ENCODE measurements around the gene UROS. TPM values are rescaled to one million over a fixed set of nuclear protein-coding genes. Genes with fewer than 3 reads are reported as not detected.

The UROS gene
- total RNA-seq, 1 donor from 2014 or later = 64.6 TPM

DNA sequence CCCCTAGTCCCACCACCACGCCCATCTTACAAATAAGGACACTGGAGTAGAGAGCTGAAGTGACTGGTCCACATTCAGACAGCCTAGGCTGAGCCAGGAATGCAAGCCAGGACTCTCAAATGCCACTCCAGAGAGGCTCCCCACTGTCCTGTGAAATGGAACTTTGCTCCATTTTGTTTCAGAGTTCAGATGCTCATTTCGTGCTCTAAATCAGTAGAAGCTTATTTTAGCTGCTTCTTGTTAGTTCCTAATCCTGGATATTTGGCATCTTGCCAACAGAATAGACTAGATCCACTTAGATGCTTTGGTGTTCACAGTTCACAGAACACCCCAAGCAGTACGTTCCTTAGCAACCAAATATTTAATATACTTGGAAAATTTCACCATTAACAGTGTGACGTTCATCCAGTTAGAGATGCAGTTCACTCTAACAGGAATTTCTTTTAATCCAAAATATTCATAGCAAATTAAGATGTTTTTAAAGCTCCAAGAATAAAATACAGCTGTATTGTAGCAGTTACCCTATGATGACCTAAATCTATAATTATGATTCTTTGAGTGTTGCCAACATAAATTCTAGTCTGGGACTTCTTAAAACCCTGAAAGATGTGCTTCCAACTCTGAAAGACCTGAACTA lies 54.7 kb downstream of the UROS start:
- no peak for DNase-seq (ENCODE audit: low read depth)
- H3K36me3 Mint-ChIP-seq (ENCODE audit: low read depth, unreplicated experiment) = peaks cover 19% of the 10 kb centered on the region
- no peak overlapping the region for H3K4me3 Mint-ChIP-seq (ENCODE audit: unreplicated experiment)
- Histone ChIP-seq H4K20me1 (ENCODE audit: insufficient read depth, low read length) (no peaks in the 10 kb centered on the region), H3K79me2 (ENCODE audit: insufficient read depth, low read length) (no peaks in the 10 kb centered on the region), H3K36me3 (ENCODE audit: insufficient read depth, low read length) (peaks cover 19% of the 10 kb centered on the region), H3K4me3 (ENCODE audit: insufficient read depth, low read depth, low read length) (no peak overlapping the region), H3K9me3 (ENCODE audit: insufficient read depth, low read depth, low read length) (no peaks in the 10 kb centered on the region), H3K27ac (ENCODE audit: low read depth, low read length) (no peak overlapping the region), H3K9ac (ENCODE audit: low read length) (no peak overlapping the region), H2AFZ (ENCODE audit: low read depth, low read length) (no peak overlapping the region), H3K4me1 (ENCODE audit: insufficient read depth, low read length) (no peaks in the 10 kb centered on the region), H3K27me3 (ENCODE audit: insufficient read depth, low read length) (no peaks in the 10 kb centered on the region), H3K4me2 (ENCODE audit: low read length) (no peak overlapping the region)
- peaks cover 4% of the 10 kb centered on the region for H3K4me1 Mint-ChIP-seq (ENCODE audit: low read depth, unreplicated experiment)
- TF ChIP-seq, protein P1, sequence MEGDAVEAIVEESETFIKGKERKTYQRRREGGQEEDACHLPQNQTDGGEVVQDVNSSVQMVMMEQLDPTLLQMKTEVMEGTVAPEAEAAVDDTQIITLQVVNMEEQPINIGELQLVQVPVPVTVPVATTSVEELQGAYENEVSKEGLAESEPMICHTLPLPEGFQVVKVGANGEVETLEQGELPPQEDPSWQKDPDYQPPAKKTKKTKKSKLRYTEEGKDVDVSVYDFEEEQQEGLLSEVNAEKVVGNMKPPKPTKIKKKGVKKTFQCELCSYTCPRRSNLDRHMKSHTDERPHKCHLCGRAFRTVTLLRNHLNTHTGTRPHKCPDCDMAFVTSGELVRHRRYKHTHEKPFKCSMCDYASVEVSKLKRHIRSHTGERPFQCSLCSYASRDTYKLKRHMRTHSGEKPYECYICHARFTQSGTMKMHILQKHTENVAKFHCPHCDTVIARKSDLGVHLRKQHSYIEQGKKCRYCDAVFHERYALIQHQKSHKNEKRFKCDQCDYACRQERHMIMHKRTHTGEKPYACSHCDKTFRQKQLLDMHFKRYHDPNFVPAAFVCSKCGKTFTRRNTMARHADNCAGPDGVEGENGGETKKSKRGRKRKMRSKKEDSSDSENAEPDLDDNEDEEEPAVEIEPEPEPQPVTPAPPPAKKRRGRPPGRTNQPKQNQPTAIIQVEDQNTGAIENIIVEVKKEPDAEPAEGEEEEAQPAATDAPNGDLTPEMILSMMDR (IDR thresholded peaks at IDR 0.05; ENCODE audit: insufficient read depth, low read depth, low read length) = no peak
- no peak for TF ChIP-seq EZH2 (IDR thresholded peaks at IDR 0.05; ENCODE audit: insufficient read depth, low read length)
- H3K27me3 Mint-ChIP-seq (ENCODE audit: low read depth, unreplicated experiment) = no peaks in the 10 kb centered on the region
- no peaks in the 10 kb centered on the region for H3K9me3 Mint-ChIP-seq (ENCODE audit: unreplicated experiment)
- H3K27ac Mint-ChIP-seq (ENCODE audit: unreplicated experiment) = no peak overlapping the region
- no peak for FAIRE-seq

- no peak overlapping the region for H3K4me2 ChIP-seq (ENCODE audit: low read length)
- no peak for DNase-seq (ENCODE audit: low read depth)
These were observed 56.5 kb downstream of the UROS start for GRCh38 chr10:125766511-125766910.

GRCh38 chr10:125765835-125766234 lies 57.2 kb downstream of the UROS start:
- peaks cover 3% of the 10 kb centered on the region for H3K4me1 ChIP-seq (ENCODE audit: insufficient read depth, low read length)
- no peaks in the 10 kb centered on the region for H3K9me3 Mint-ChIP-seq (ENCODE audit: unreplicated experiment)
- H3K27me3 ChIP-seq (ENCODE audit: insufficient read depth, low read length) = no peaks in the 10 kb centered on the region
- H3K79me2 ChIP-seq (ENCODE audit: insufficient read depth, low read length) = no peaks in the 10 kb centered on the region
- H3K4me2 ChIP-seq (ENCODE audit: low read length) = no peak overlapping the region
- H3K27ac ChIP-seq (ENCODE audit: low read depth, low read length) = no peak overlapping the region
- FAIRE-seq (no peak), DNase-seq (ENCODE audit: low read depth) (no peak)
- H2AFZ ChIP-seq (ENCODE audit: low read depth, low read length) = no peak overlapping the region
- H3K4me3 Mint-ChIP-seq (ENCODE audit: unreplicated experiment) = no peak overlapping the region
- H3K36me3 ChIP-seq (ENCODE audit: insufficient read depth, low read length) = peaks cover 30% of the 10 kb centered on the region
- TF ChIP-seq EZH2 (IDR thresholded peaks at IDR 0.05; ENCODE audit: insufficient read depth, low read length) = no peak
- TF ChIP-seq, protein P1 (IDR thresholded peaks at IDR 0.05; ENCODE audit: insufficient read depth, low read depth, low read length) = no peak
- peaks cover 4% of the 10 kb centered on the region for H3K4me1 Mint-ChIP-seq (ENCODE audit: low read depth, unreplicated experiment)
- H3K4me3 ChIP-seq (ENCODE audit: insufficient read depth, low read depth, low read length) = no peak overlapping the region
- H3K27ac Mint-ChIP-seq (ENCODE audit: unreplicated experiment) = no peak overlapping the region
- H3K27me3 Mint-ChIP-seq (ENCODE audit: low read depth, unreplicated experiment) = no peaks in the 10 kb centered on the region
- no peaks in the 10 kb centered on the region for H4K20me1 ChIP-seq (ENCODE audit: insufficient read depth, low read length)
- no peak overlapping the region for H3K9ac ChIP-seq (ENCODE audit: low read length)
- H3K9me3 ChIP-seq (ENCODE audit: insufficient read depth, low read depth, low read length) = no peaks in the 10 kb centered on the region
- peaks cover 24% of the 10 kb centered on the region for H3K36me3 Mint-ChIP-seq (ENCODE audit: low read depth, unreplicated experiment)

More at GRCh38 chr10:125766511-125766910, 56.5 kb downstream of the UROS start:
- no peak overlapping the region for H2AFZ ChIP-seq (ENCODE audit: low read depth, low read length)
- TF ChIP-seq, protein P1 (IDR thresholded peaks at IDR 0.05; ENCODE audit: insufficient read depth, low read depth, low read length) = no peak
- no peak for TF ChIP-seq EZH2 (IDR thresholded peaks at IDR 0.05; ENCODE audit: insufficient read depth, low read length)
- Mint-ChIP-seq H3K27ac (ENCODE audit: unreplicated experiment) (no peak overlapping the region), H3K4me3 (ENCODE audit: unreplicated experiment) (no peak overlapping the region), H3K9me3 (ENCODE audit: unreplicated experiment) (no peaks in the 10 kb centered on the region), H3K36me3 (ENCODE audit: low read depth, unreplicated experiment) (peaks cover 24% of the 10 kb centered on the region), H3K27me3 (ENCODE audit: low read depth, unreplicated experiment) (no peaks in the 10 kb centered on the region), H3K4me1 (ENCODE audit: low read depth, unreplicated experiment) (peaks cover 4% of the 10 kb centered on the region)
- H3K9me3 ChIP-seq (ENCODE audit: insufficient read depth, low read depth, low read length) = no peaks in the 10 kb centered on the region
- no peaks in the 10 kb centered on the region for H4K20me1 ChIP-seq (ENCODE audit: insufficient read depth, low read length)
- H3K9ac ChIP-seq (ENCODE audit: low read length) = no peak overlapping the region
- peaks cover 3% of the 10 kb centered on the region for H3K4me1 ChIP-seq (ENCODE audit: insufficient read depth, low read length)
- H3K79me2 ChIP-seq (ENCODE audit: insufficient read depth, low read length) = no peaks in the 10 kb centered on the region
- no peak for FAIRE-seq
- no peak overlapping the region for H3K4me3 ChIP-seq (ENCODE audit: insufficient read depth, low read depth, low read length)
- H3K27me3 ChIP-seq (ENCODE audit: insufficient read depth, low read length) = no peaks in the 10 kb centered on the region
- H3K27ac ChIP-seq (ENCODE audit: low read depth, low read length) = no peak overlapping the region
- H3K36me3 ChIP-seq (ENCODE audit: insufficient read depth, low read length) = peaks cover 25% of the 10 kb centered on the region

Data from astrocyte (in vitro differentiated cells and primary cell).